Uterus (tissue), 4 donors: ENCODE measurements around the gene RNF113B. TPM values are rescaled to one million over a fixed set of nuclear protein-coding genes. Genes with fewer than 3 reads are reported as not detected.

Experiments used
- DNase-seq, 2 donors: peaks; one replicate each; pipeline ENCODE4 v3.0.0-alpha.2; 2019 to 2020
- H3K27ac ChIP-seq, 2 donors: fragments of 200-600 bp; sonication (generic); 1 replicate in 1 of 2; 2 replicates in 1 of 2; pipeline ENCODE4 v1.5.1; 2016 to 2018
- H3K27me3 ChIP-seq, 2 donors: fragments of 200-600 bp; sonication (generic); one replicate each; pipeline ENCODE4 v1.5.1; 2018 to 2019; ENCODE audit warnings: control low read depth in 1 of 2
- H3K36me3 ChIP-seq, 2 donors: fragments of 200-600 bp; sonication (generic); one replicate each; pipeline ENCODE4 v1.5.1; 2019; ENCODE audit warnings: control low read depth in 1 of 2
- H3K4me1 ChIP-seq, 2 donors: fragments of 200-600 bp; sonication (generic); one replicate each; pipeline ENCODE4 v1.5.1; 2018 to 2019; ENCODE audit warnings: control low read depth in 1 of 2
- H3K4me3 ChIP-seq, 2 donors: fragments of 200-600 bp; sonication (generic); 1 replicate in 1 of 2; 2 replicates in 1 of 2; pipeline ENCODE4 v1.5.1; 2018 to 2019; ENCODE audit warnings: mild to moderate bottlenecking in 1 of 2
- H3K9me3 ChIP-seq, 2 donors: fragments of 200-600 bp; sonication (generic); one replicate each; pipeline ENCODE4 v1.5.1; 2019; ENCODE audit warnings: control low read depth in 1 of 2
- CTCF ChIP-seq, 4 experiments: fragments of 200-600 bp in 2 of 4; fragments of 450-650 bp in 2 of 4; sonication (generic) in 2 of 4; IDR thresholded peaks; one replicate each; pipeline ENCODE4 v1.5.1; 2016 to 2019; ENCODE audit warnings: antibody characterized with exemption in 4 of 4, mild to moderate bottlenecking in 2 of 4, moderate library complexity in 1 of 4
- POLR2A ChIP-seq, 2 donors: fragments of 450-650 bp; IDR thresholded peaks; one replicate each; pipeline ENCODE4 v1.6.1; 2016; ENCODE audit warnings: antibody characterized with exemption in 2 of 2, mild to moderate bottlenecking in 1 of 2, moderate library complexity in 1 of 2
- intact Hi-C: fragments of 100-400 bp; cut with DNase I; formaldehyde crosslinking; loops from one replicate; pipeline ENCODE4 v1.15.1; 2023; ENCODE audit warnings: low total_unique reads
- total RNA-seq, 4 donors: library from RNA; depleted of rRNA in 3 of 4; stranded (reverse); fragments of >200 nt in 3 of 4; gene quantifications; one replicate each; pipeline versions ENCODE4 v1.1.0 to v1.2.4, GENCODE V29; 2014 to 2023
- donor health status: DM: yes; HTN: yes; CAD: no.

The RNF113B gene
- total RNA-seq, 4 donors from 2014 or later = not detected

GRCh38 chr13:98169331-98169730, 7.7 kb downstream of the RNF113B start:
- H3K27me3 ChIP-seq = no peaks in the 10 kb centered on the region
- no peaks in the 10 kb centered on the region for H3K36me3 ChIP-seq
- peaks cover 15 to 20% of the 10 kb centered on the region in 2 donors for H3K4me1 ChIP-seq
- TF ChIP-seq CTCF (IDR thresholded peaks at IDR 0.05) (no peak), POLR2A (IDR thresholded peaks at IDR 0.05) (no peak)
- intact Hi-C loops = no loop called here
- no peak overlapping the region for H3K4me3 ChIP-seq
- DNase-seq = no peak
- no peak overlapping the region for H3K27ac ChIP-seq
- no peaks in the 10 kb centered on the region for H3K9me3 ChIP-seq

- Histone ChIP-seq H3K4me3 (no peak overlapping the region), H3K27ac (no peak overlapping the region), H3K27me3 (no peaks in the 10 kb centered on the region), H3K9me3 (no peaks in the 10 kb centered on the region), H3K36me3 (no peaks in the 10 kb centered on the region), H3K4me1 (no peaks in the 10 kb centered on the region)
- TF ChIP-seq POLR2A (IDR thresholded peaks at IDR 0.05) = no peak
- no peak for TF ChIP-seq CTCF (IDR thresholded peaks at IDR 0.05)
- intact Hi-C loops = no loop called here
- DNase-seq = no peak
These were observed 14.1 kb downstream of the RNF113B start for GRCh38 chr13:98162935-98163334.

- Histone ChIP-seq H3K27ac (no peak overlapping the region), H3K4me1 (no peaks in the 10 kb centered on the region), H3K36me3 (no peaks in the 10 kb centered on the region), H3K4me3 (no peak overlapping the region), H3K9me3 (no peaks in the 10 kb centered on the region), H3K27me3 (no peaks in the 10 kb centered on the region)
- DNase-seq = no peak
- TF ChIP-seq CTCF (IDR thresholded peaks at IDR 0.05) (no peak), POLR2A (IDR thresholded peaks at IDR 0.05) (no peak)
- intact Hi-C loops = no loop called here
These were observed 18.7 kb downstream of the RNF113B start for GRCh38 chr13:98158172-98158899.

- no peak for DNase-seq
- intact Hi-C loops = no loop called here
- Histone ChIP-seq H3K27me3 (no peaks in the 10 kb centered on the region), H3K4me1 (no peaks in the 10 kb centered on the region), H3K9me3 (no peaks in the 10 kb centered on the region), H3K4me3 (no peak overlapping the region), H3K27ac (no peak overlapping the region), H3K36me3 (no peaks in the 10 kb centered on the region)
- TF ChIP-seq POLR2A (IDR thresholded peaks at IDR 0.05) (no peak), CTCF (IDR thresholded peaks at IDR 0.05) (no peak)
These were observed 19.5 kb downstream of the RNF113B start for GRCh38 chr13:98157609-98158008.

GRCh38 chr13:98157188-98157587, 19.9 kb downstream of the RNF113B start:
- H3K27me3 ChIP-seq = no peaks in the 10 kb centered on the region
- TF ChIP-seq CTCF (IDR thresholded peaks at IDR 0.05) = no peak
- TF ChIP-seq POLR2A (IDR thresholded peaks at IDR 0.05) = no peak
- H3K36me3 ChIP-seq = no peaks in the 10 kb centered on the region
- H3K9me3 ChIP-seq = no peaks in the 10 kb centered on the region
- intact Hi-C loops = no loop called here
- H3K4me3 ChIP-seq = no peak overlapping the region
- H3K4me1 ChIP-seq = no peaks in the 10 kb centered on the region
- DNase-seq = no peak
- H3K27ac ChIP-seq = no peak overlapping the region
